HepG2 (cell line): ENCODE measurements around the gene PTGIR. TPM values are rescaled to one million over a fixed set of nuclear protein-coding genes. Genes with fewer than 3 reads are reported as not detected.

Source experiments
- ARID2 ChIP-seq: sonication (generic); formaldehyde crosslinking; IDR thresholded peaks from 2 replicates; pipeline ENCODE4 v1.8.1; 2022; ENCODE audit warnings: mild to moderate bottlenecking, missing genetic modification reagents, borderline replicate concordance
- ARID4A ChIP-seq: sonication (generic); formaldehyde crosslinking; IDR thresholded peaks from 2 replicates; pipeline ENCODE4 v1.5.0; 2020; ENCODE audit warnings: mild to moderate bottlenecking, missing genetic modification reagents, borderline replicate concordance
- CTCF ChIP-seq: sonication (generic); formaldehyde crosslinking; IDR thresholded peaks from 2 replicates; pipeline ENCODE4 v1.5.0; 2020; ENCODE audit warnings: mild to moderate bottlenecking, missing genetic modification reagents, moderate library complexity
- FOXA3 ChIP-seq: IDR thresholded peaks from 2 replicates; pipeline ENCODE4 v1.6.1; 2016; ENCODE audit warnings: missing genetic modification reagents, missing compliant biosample characterization
- HOMEZ ChIP-seq: IDR thresholded peaks from 2 replicates; pipeline ENCODE4 v1.6.1; 2016; ENCODE audit warnings: low read depth
- HOXA9 ChIP-seq: sonication (generic); formaldehyde crosslinking; IDR thresholded peaks from 2 replicates; pipeline ENCODE4 v1.8.1; 2022; ENCODE audit warnings: missing genetic modification reagents, mild to moderate bottlenecking, moderate library complexity, borderline replicate concordance
- LCORL ChIP-seq, 2 experiments: fragments of 450-650 bp in 1 of 2; sonication (generic) in 1 of 2; formaldehyde crosslinking in 1 of 2; IDR thresholded peaks; 2 replicates each; pipeline versions ENCODE4 v1.5.0 to v1.6.1; 2017 to 2020; ENCODE audit warnings: antibody characterized with exemption in 1 of 2, missing genetic modification reagents in 1 of 2
- MAZ ChIP-seq, 2 experiments: sonication (generic) in 1 of 2; formaldehyde crosslinking in 1 of 2; IDR thresholded peaks; 2 replicates each; pipeline versions ENCODE4 v1.5.0 to v1.6.1; 2012 to 2020; ENCODE audit warnings: low read depth in 2 of 2, mild to moderate bottlenecking in 2 of 2, borderline replicate concordance in 1 of 2, improper control_type of control experiment in 1 of 2, low read length in 1 of 2, missing genetic modification reagents in 1 of 2, moderate library complexity in 1 of 2
- MEF2D ChIP-seq: sonication (generic); formaldehyde crosslinking; IDR thresholded peaks from 2 replicates; pipeline ENCODE4 v1.5.1; 2020; ENCODE audit warnings: mild to moderate bottlenecking, missing genetic modification reagents
- MIXL1 ChIP-seq: IDR thresholded peaks from 2 replicates; pipeline ENCODE4 v1.6.1; 2016
- MXI1 ChIP-seq: IDR thresholded peaks from 3 replicates; pipeline ENCODE4 v1.6.1; 2012; ENCODE audit warnings: low read depth, low read length, inconsistent platforms, borderline replicate concordance
- PHF8 ChIP-seq: sonication (generic); formaldehyde crosslinking; IDR thresholded peaks from 2 replicates; pipeline ENCODE4 v1.5.0; 2020; ENCODE audit warnings: missing genetic modification reagents
- RFX5 ChIP-seq: IDR thresholded peaks from 2 replicates; pipeline ENCODE4 v1.6.1; 2011; ENCODE audit warnings: low read depth, low read length, improper control_type of control experiment
- SALL1 ChIP-seq: sonication (generic); formaldehyde crosslinking; IDR thresholded peaks from 2 replicates; pipeline ENCODE4 v1.8.0; 2022; ENCODE audit warnings: mild to moderate bottlenecking, missing genetic modification reagents
- SIN3A ChIP-seq: IDR thresholded peaks from 2 replicates; pipeline ENCODE4 v1.6.1; 2011; ENCODE audit warnings: low read depth, mild to moderate bottlenecking, control low read depth, low read length, borderline replicate concordance
- ZMYM4 ChIP-seq: sonication (generic); formaldehyde crosslinking; IDR thresholded peaks from 2 replicates; pipeline ENCODE4 v1.8.1; 2023; ENCODE audit warnings: mild to moderate bottlenecking, missing genetic modification reagents
- ZNF550 ChIP-seq: sonication (generic); formaldehyde crosslinking; IDR thresholded peaks from 2 replicates; pipeline ENCODE4 v1.4.0; 2020; ENCODE audit warnings: mild to moderate bottlenecking, missing genetic modification reagents, borderline replicate concordance
- ZNF629 ChIP-seq: sonication (generic); formaldehyde crosslinking; conservative IDR thresholded peaks from 2 replicates; pipeline ENCODE4 v1.5.0; 2020; ENCODE audit warnings: missing genetic modification reagents
- polyA plus RNA-seq, 8 experiments: library from polyadenylated mRNA; depleted of rRNA in 3 of 8; stranded (reverse) in 7 of 8; unstranded in 1 of 8; fragments of >200 nt; fragmentation: Illumina TruSeq in 4 of 8; extraction: Trizol in 4 of 8; gene quantifications; 2 replicates each; pipeline versions ENCODE4 v1.2.1 to v1.2.3, GENCODE V29; 2011 to 2016; ENCODE audit warnings: low read depth in 4 of 8, missing spikeins in 1 of 8, mixed read lengths in 1 of 8; ENCODE audit not compliant: insufficient read depth in 1 of 8
- total RNA-seq, 5 experiments: library from RNA; depleted of rRNA; stranded (reverse); fragments of >200 nt; fragmentation: Illumina TruSeq; extraction: Trizol; gene quantifications; 2 replicates each; pipeline ENCODE4 v1.2.3, GENCODE V29; 2016; ENCODE audit warnings: low read depth in 1 of 5

The PTGIR gene
- total and polyA plus RNA-seq, 2 of the 13 experiments (the other 11 are each of a cell fraction or from before 2014, with no cell fraction given): not detected

GRCh38 chr19:46661020-46661731 lies 36.3 kb upstream of the PTGIR start, which contains the start of gene DACT3 (continued):
- TF ChIP-seq ARID4A (peak; percentile 32; the same call in 1 of the 2 replicates), HOMEZ (CRISPR knock-in tag) (0 out of 2 replicates have a peak, but pooled peaks have one; percentile 10), RFX5 (peak; percentile 64; the same call in 1 of the 2 replicates), ARID2 (CRISPR knock-in tag) (no peak), ZNF629 (CRISPR knock-in tag) (peak; percentile 27; the same call in 1 of the 2 replicates), MXI1 (peak; percentile 87; the same call in 1 of the 3 replicates), ZMYM4 (CRISPR knock-in tag) (peak; percentile 52; the same call in 1 of the 2 replicates), MAZ (IDR thresholded peaks at IDR 0.05; ENCODE audit: borderline replicate concordance, low read depth, low read length) (no peak), MAZ (CRISPR knock-in tag; IDR thresholded peaks at IDR 0.05; ENCODE audit: low read depth) (0 out of 2 replicates have a peak, but pooled peaks have one; percentile 29), CTCF (CRISPR knock-in tag) (peak; percentile 2; the same call in 1 of the 2 replicates), SALL1 (CRISPR knock-in tag) (0 out of 2 replicates have a peak, but pooled peaks have one; percentile 4), FOXA3 (CRISPR knock-in tag) (peak; percentile 66), SIN3A (peak; percentile 82; the same call in 1 of the 2 replicates), PHF8 (CRISPR knock-in tag) (0 out of 2 replicates have a peak, but pooled peaks have one; percentile 2), LCORL (IDR thresholded peaks at IDR 0.05) (no peak), LCORL (CRISPR knock-in tag; IDR thresholded peaks at IDR 0.05) (no peak), MIXL1 (CRISPR knock-in tag) (0 out of 2 replicates have a peak, but pooled peaks have one; percentile 9), HOXA9 (CRISPR knock-in tag) (no peak), MEF2D (CRISPR knock-in tag) (peak; percentile 96), ZNF550 (CRISPR knock-in tag) (no peak)
